Body of pancreas (tissue), 4 donors: ENCODE data around the gene CACUL1. TPM values are rescaled to one million over a fixed set of nuclear protein-coding genes. Genes with fewer than 3 reads are reported as not detected.

Experiments used
- ATAC-seq: fragments of 150-250 bp; one replicate; pipeline ENCODE4 v1.9.1; 2016
- DNase-seq, 4 donors: peaks; one replicate each; pipeline ENCODE4 v3.0.0-alpha.2; 2019
- H3K27ac ChIP-seq, 4 donors: fragments of 200-600 bp; sonication (generic); 1 replicate in 3 of 4; 2 replicates in 1 of 4; pipeline versions ENCODE4 v1.5.1 to v1.6.1; 2016 to 2019; ENCODE audit warnings: mild to moderate bottlenecking in 1 of 4, mixed read lengths in 1 of 4, moderate library complexity in 1 of 4
- H3K27me3 ChIP-seq, 2 donors: fragments of 200-600 bp; sonication (generic); one replicate each; pipeline ENCODE4 v1.6.0; 2016; ENCODE audit warnings: mild to moderate bottlenecking in 1 of 2
- H3K36me3 ChIP-seq, 2 donors: fragments of 200-600 bp; sonication (generic); replicated peaks in 1 of 2; 2 replicates each; pipeline ENCODE4 v1.5.1; 2016; ENCODE audit warnings: low read depth in 2 of 2; ENCODE audit not compliant: insufficient read depth in 1 of 2
- H3K4me1 ChIP-seq: fragments of 200-600 bp; sonication (generic); one replicate; pipeline ENCODE4 v1.6.0; 2016
- H3K4me3 ChIP-seq, 2 donors: fragments of 200-600 bp; sonication (generic); 1 replicate in 1 of 2; 2 replicates in 1 of 2; pipeline ENCODE4 v1.5.1; 2016 to 2019
- H3K9me3 ChIP-seq, 3 donors: fragments of 200-600 bp; sonication (generic); 1 replicate in 2 of 3; 2 replicates in 1 of 3; pipeline ENCODE4 v1.5.1; 2016
- POLR2A ChIP-seq, 3 donors: fragments of 450-650 bp; IDR thresholded peaks; one replicate each; pipeline ENCODE4 v1.6.1; 2016; ENCODE audit warnings: antibody characterized with exemption in 3 of 3, mild to moderate bottlenecking in 2 of 3
- WGBS, 2 donors: methylation state at CpG; one replicate each; pipeline ENCODE4 v1.1.5; 2017; 5-methylcytosine and 5-hydroxymethylcytosine counted together
- intact Hi-C: fragments of 100-400 bp; cut with DNase I; formaldehyde crosslinking; loops from one replicate; pipeline ENCODE4 v1.15.1; 2023
- total RNA-seq, 2 donors: library from RNA; depleted of rRNA; stranded (reverse); fragments of >200 nt; gene quantifications; one replicate each; pipeline ENCODE4 v1.1.0, GENCODE V29; 2016
- TF ChIP-seq, protein P1 (sequence below), 7 experiments: fragments of 450-650 bp in 4 of 7; fragments of 200-600 bp in 3 of 7; sonication (generic) in 3 of 7; IDR thresholded peaks; one replicate each; pipeline ENCODE4 v1.5.1; 2016 to 2019; ENCODE audit warnings: antibody characterized with exemption in 7 of 7

Gene CACUL1
- total RNA-seq, 2 donors from 2014 or later = 12.9 to 16.1 TPM

DNA sequence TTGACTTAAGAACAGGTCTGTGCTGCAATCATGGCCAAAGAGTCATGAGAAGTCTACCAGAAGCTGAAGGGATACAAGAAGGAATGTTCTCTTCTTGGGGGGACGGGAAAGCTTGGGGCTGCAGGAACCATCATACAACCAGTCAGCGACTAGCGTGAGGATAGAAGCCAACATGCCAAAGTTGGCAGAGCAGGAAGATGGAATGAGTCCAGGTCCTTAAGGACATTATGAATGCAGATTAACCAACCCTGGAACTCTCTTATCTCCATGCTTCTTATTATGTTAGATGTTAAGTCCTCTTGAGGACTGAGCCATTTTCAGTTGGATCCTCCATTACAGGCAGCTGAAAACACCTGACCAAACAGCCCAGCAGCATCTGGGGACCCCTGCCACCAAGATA, 17.2 kb upstream of the CACUL1 start:
- H3K9me3 ChIP-seq = no peaks in the 10 kb centered on the region
- intact Hi-C loops = no loop called here
- H3K27ac ChIP-seq = no peak overlapping the region
- DNase-seq (no peak), ATAC-seq (no peak)
- H3K4me3 ChIP-seq = no peak overlapping the region
- WGBS, 2 donors = 82 to 85% methylated on average over 3 of the region's 3 CpGs
- no peaks in the 10 kb centered on the region for H3K4me1 ChIP-seq
- H3K27me3 ChIP-seq = no peaks in the 10 kb centered on the region
- TF ChIP-seq, protein P1, sequence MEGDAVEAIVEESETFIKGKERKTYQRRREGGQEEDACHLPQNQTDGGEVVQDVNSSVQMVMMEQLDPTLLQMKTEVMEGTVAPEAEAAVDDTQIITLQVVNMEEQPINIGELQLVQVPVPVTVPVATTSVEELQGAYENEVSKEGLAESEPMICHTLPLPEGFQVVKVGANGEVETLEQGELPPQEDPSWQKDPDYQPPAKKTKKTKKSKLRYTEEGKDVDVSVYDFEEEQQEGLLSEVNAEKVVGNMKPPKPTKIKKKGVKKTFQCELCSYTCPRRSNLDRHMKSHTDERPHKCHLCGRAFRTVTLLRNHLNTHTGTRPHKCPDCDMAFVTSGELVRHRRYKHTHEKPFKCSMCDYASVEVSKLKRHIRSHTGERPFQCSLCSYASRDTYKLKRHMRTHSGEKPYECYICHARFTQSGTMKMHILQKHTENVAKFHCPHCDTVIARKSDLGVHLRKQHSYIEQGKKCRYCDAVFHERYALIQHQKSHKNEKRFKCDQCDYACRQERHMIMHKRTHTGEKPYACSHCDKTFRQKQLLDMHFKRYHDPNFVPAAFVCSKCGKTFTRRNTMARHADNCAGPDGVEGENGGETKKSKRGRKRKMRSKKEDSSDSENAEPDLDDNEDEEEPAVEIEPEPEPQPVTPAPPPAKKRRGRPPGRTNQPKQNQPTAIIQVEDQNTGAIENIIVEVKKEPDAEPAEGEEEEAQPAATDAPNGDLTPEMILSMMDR (IDR thresholded peaks at IDR 0.05) = no peak
- TF ChIP-seq POLR2A (IDR thresholded peaks at IDR 0.05) = no peak
- no peaks in the 10 kb centered on the region for H3K36me3 ChIP-seq

DNA sequence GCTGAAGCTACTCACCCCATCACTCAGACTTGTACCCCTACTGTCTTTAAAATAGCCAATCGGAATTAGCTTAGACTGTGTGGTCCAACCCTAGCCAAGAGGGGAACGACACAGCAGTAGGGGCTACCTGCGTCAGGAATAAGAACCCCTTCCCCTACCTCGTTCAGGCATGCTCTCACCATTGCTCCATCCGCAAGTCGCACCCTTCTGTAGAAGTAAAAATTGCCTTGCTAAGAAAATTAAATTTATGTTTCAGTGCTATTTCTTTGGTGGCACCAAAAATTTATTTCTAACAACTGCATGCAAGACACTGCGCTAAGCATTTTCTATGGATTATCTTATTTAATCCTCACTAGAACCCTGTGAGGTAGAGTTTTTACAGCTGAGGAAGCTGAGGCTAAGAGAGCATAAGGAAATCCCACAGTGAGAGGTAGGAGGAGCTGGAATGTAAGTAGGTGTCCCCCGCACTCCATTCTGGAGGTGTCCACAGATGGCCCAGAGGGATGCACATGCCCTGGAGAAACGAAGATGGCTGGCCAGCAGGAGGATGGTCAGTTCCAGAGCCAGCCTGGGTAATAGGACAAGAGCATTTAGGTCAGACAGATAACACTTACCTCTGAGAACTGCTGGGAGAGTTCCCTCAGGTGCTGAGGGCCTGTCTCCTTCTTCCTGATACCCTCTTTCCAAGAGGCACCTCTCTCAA, 15.3 kb upstream of the CACUL1 start:
- intact Hi-C loops = no loop called here
- no peaks in the 10 kb centered on the region for H3K4me1 ChIP-seq
- WGBS, 2 donors = 77 to 82% methylated on average over 9 of the region's 9 CpGs
- no peaks in the 10 kb centered on the region for H3K36me3 ChIP-seq
- no peak overlapping the region for H3K27ac ChIP-seq
- H3K27me3 ChIP-seq = no peaks in the 10 kb centered on the region
- no peak for ATAC-seq
- H3K9me3 ChIP-seq = no peaks in the 10 kb centered on the region
- TF ChIP-seq POLR2A (IDR thresholded peaks at IDR 0.05) = no peak
- TF ChIP-seq, protein P1 (IDR thresholded peaks at IDR 0.05) = no peak
- no peak overlapping the region for H3K4me3 ChIP-seq
- no peak for DNase-seq

DNA sequence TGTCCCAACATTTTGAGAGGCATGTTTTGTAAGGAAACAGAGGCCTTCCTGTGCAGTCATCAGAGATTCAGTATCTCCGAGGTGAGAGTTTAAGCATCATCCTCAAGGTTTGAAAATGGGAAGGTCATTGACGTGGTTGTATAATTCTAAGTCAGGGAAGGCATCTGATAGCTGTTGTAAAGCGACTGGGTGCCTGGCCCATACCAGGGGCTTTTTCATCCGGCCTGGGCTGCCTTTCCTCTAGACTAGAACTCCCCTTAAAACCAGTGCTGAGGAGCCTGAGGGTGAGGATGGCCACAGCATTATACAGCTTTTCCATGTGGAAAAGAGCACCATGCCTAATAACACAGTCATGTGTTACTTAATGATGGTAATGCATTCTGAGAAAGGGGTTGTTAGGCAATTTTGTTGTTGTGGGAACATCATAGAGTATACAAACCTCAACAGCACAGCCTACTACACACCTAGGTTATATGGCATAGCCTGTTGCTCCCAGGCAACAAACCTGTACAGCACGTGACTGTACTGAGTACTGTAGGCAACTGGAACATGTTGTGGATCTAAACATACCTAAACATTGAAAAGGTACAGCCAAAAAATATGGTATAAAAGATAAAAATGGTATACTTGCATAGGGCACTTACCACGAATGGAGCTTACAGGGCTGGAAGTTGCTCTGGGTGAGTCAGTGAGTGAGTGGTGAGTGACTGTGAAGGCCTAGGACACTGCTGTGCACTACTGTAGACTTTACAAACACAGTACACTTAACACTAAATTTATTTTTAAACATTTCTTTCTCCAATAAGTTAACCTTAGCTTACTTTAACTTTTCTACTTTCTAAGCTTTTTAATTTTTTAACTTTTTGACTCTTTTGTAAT, 13.5 kb upstream of the CACUL1 start:
- Histone ChIP-seq H3K27me3 (no peaks in the 10 kb centered on the region), H3K27ac (no peak overlapping the region), H3K9me3 (no peaks in the 10 kb centered on the region), H3K36me3 (no peaks in the 10 kb centered on the region), H3K4me1 (no peaks in the 10 kb centered on the region), H3K4me3 (no peak overlapping the region)
- TF ChIP-seq, protein P1 (IDR thresholded peaks at IDR 0.05) = no peak
- TF ChIP-seq POLR2A (IDR thresholded peaks at IDR 0.05) = no peak
- 81% methylated on average over 6 of the region's 6 CpGs for WGBS, 2 donors
- intact Hi-C loops = no loop called here
- ATAC-seq = no peak
- DNase-seq = no peak

DNA sequence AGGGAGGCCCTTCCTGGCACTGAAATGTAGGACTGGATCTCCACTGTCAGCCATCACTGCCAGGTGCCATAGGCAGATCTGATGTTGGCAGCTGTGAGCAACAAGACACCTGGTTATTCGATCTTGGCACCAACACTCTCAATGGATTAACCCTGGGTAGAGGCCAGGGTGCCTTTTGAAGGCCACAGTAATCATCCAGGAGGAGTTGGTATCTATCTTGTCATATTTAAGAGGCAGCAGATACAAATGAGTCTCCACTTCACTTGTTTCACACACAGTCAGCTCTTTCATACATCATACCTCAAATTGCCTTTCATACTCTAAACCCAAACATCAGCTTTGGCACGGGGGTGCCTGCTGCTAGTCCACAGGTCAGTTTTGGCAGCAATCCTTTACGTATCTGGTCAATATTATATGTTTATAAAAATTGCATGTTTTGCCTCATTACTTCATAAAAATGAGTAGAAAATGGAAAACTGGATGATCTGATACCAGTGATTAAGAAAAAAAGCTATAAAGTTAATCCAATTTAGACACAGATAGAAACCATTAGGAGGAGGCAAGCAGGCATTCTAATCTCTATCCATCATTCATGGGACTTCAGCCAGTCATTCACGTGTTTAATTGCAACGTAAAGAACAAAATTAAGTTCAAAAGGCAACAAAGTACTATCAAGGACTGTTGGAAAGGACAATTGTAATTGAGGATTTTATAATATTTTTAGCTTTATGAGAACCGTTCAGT, 12.7 kb upstream of the CACUL1 start:
- ATAC-seq = no peak
- no peak for DNase-seq
- TF ChIP-seq POLR2A (IDR thresholded peaks at IDR 0.05) = no peak
- TF ChIP-seq, protein P1 (IDR thresholded peaks at IDR 0.05) = no peak
- intact Hi-C loops = no loop called here
- Histone ChIP-seq H3K36me3 (no peaks in the 10 kb centered on the region), H3K4me1 (no peaks in the 10 kb centered on the region), H3K4me3 (no peak overlapping the region), H3K27ac (no peak overlapping the region), H3K9me3 (no peaks in the 10 kb centered on the region), H3K27me3 (no peaks in the 10 kb centered on the region)
- 57 to 65% methylated on average over 6 of the region's 6 CpGs for WGBS, 2 donors
